ENCODE data around the gene LPAR2. TPM values are rescaled to one million over a fixed set of nuclear protein-coding genes. Genes with fewer than 3 reads are reported as not detected.

LPAR2 gene
- total and polyA plus RNA-seq, 2 donors (not counting 3 experiments of a cell fraction or from before 2014, with no cell fraction given), result 4.7 to 5.0 TPM

DNA sequence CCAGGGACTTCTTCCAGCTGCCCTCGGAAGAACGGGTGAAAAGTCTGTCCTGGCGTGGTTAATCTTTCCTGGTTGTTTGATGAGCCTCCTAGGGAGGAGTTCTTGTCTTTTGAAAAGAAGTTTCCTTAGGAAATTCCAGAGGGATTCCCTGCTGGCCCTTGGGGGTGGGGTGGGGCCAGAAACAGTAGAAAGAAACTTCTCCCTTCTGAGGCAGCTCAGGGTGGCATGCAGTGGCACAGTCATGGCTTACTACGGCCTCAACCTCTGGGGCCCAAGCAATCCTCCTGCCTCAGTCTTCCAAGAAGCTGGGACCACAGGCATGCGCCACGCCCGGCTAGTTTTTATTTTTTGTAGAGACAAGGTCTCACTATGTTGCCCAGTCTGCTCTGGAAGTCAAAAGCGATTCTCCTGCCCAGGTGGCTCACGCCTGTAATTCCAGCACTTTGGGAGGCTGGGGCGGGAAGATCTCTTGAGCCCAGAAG, 42.1 kb upstream of the LPAR2 start:
- Histone ChIP-seq H3K9me3 (replicated peaks; ENCODE audit: control insufficient read depth, insufficient read depth, low read length) (no peaks in the 10 kb centered on the region), H3K36me3 (ENCODE audit: control insufficient read depth in 2 of 2, extremely low read depth in 1 of 2, insufficient read depth in 2 of 2, low read length in 2 of 2) (no peaks in the 10 kb centered on the region), H3K79me2 (ENCODE audit: control insufficient read depth, insufficient read depth, low read length) (peaks cover 6% of the 10 kb centered on the region), H2AFZ (ENCODE audit: low read depth, low read length) (no peak overlapping the region), H3K4me1 (ENCODE audit: control insufficient read depth, extremely low read depth, insufficient read depth, low read length) (peaks cover 6% of the 10 kb centered on the region), H3K27ac (ENCODE audit: insufficient read depth, low read depth, low read length) (no peak overlapping the region), H4K20me1 (replicated peaks; ENCODE audit: control insufficient read depth, extremely low read depth, insufficient read depth, low read length) (no peaks in the 10 kb centered on the region), H3K4me3 (replicated peaks in 1 of 3; ENCODE audit: insufficient read depth in 1 of 3, low read depth in 1 of 3, low read length in 3 of 3) (no peak overlapping the region), H3K27me3 (ENCODE audit: control insufficient read depth in 2 of 2, insufficient read depth in 2 of 2, low read length in 2 of 2) (no peaks in the 10 kb centered on the region), H3K9ac (replicated peaks; ENCODE audit: extremely low read depth, insufficient read depth, low read length) (no peak overlapping the region), H3K4me2 (ENCODE audit: insufficient read depth, low read length) (no peak overlapping the region), H3K9me1 (replicated peaks; ENCODE audit: control insufficient read depth, extremely low read depth, insufficient read depth, low read length) (no peaks in the 10 kb centered on the region)
- no peak for TF ChIP-seq POLR2A (IDR thresholded peaks at IDR 0.05; ENCODE audit: low read depth, low read length)
- no peak for TF ChIP-seq MAX (IDR thresholded peaks at IDR 0.05; ENCODE audit: insufficient read depth, insufficient read length)
- TF ChIP-seq FOS (IDR thresholded peaks at IDR 0.05; ENCODE audit: borderline replicate concordance, insufficient read depth, low read length), result no peak
- no peak for TF ChIP-seq GATA2 (IDR thresholded peaks at IDR 0.05; ENCODE audit: insufficient read depth, insufficient read length, low read depth, low read length)
- no peak for TF ChIP-seq CTCF (IDR thresholded peaks at IDR 0.05; ENCODE audit: extremely low read depth in 1 of 2, insufficient read depth in 1 of 2, low read depth in 1 of 2, low read length in 2 of 2)
- TF ChIP-seq EZH2 (IDR thresholded peaks at IDR 0.05; ENCODE audit: borderline replicate concordance, low read depth, low read length, severe bottlenecking), result no peak
- no peak for TF ChIP-seq MYC (IDR thresholded peaks at IDR 0.05; ENCODE audit: low read depth, low read length)
- TF ChIP-seq JUN (IDR thresholded peaks at IDR 0.05; ENCODE audit: borderline replicate concordance, insufficient read depth, insufficient read length, low read depth), result no peak
- TF ChIP-seq POLR2AphosphoS5 (IDR thresholded peaks at IDR 0.05; ENCODE audit: insufficient read depth, low read depth, low read length), result no peak
- no TSS peak for BruUV-seq (replicated peaks)
- intact Hi-C loops (cut with micrococcal nuclease) (no loop called here), dilution Hi-C loops (cut with MboI; ENCODE audit: extremely low pct_ligation_motif_present, low sequenced_read_pairs) (no loop called here)
- no peak for FAIRE-seq
- DNase-seq (ENCODE audit: low read depth, low spot score), result no peak
- ChIA-PET POLR2A (no interaction called here), CTCF (no interaction called here)

Data from endothelial cell of umbilical vein (primary cell).